Gastroesophageal sphincter (tissue), 3 donors: Measurements from ENCODE around the gene VPS33A.

ENCODE experiments used
- EP300 ChIP-seq: sonication (generic); formaldehyde crosslinking; IDR thresholded peaks from one replicate; pipeline ENCODE4 v1.6.1; 2017; ENCODE audit warnings: antibody characterized with exemption, mild to moderate bottlenecking
- TF ChIP-seq, protein P1 (sequence below), 4 experiments: fragments of 200-600 bp in 2 of 4; fragments of 450-650 bp in 2 of 4; sonication (generic) in 1 of 4; IDR thresholded peaks; one replicate each; pipeline ENCODE4 v1.5.1; 2017 to 2019; ENCODE audit warnings: antibody characterized with exemption in 4 of 4, mild to moderate bottlenecking in 2 of 4, moderate library complexity in 2 of 4

- TF ChIP-seq, protein P1, sequence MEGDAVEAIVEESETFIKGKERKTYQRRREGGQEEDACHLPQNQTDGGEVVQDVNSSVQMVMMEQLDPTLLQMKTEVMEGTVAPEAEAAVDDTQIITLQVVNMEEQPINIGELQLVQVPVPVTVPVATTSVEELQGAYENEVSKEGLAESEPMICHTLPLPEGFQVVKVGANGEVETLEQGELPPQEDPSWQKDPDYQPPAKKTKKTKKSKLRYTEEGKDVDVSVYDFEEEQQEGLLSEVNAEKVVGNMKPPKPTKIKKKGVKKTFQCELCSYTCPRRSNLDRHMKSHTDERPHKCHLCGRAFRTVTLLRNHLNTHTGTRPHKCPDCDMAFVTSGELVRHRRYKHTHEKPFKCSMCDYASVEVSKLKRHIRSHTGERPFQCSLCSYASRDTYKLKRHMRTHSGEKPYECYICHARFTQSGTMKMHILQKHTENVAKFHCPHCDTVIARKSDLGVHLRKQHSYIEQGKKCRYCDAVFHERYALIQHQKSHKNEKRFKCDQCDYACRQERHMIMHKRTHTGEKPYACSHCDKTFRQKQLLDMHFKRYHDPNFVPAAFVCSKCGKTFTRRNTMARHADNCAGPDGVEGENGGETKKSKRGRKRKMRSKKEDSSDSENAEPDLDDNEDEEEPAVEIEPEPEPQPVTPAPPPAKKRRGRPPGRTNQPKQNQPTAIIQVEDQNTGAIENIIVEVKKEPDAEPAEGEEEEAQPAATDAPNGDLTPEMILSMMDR (IDR thresholded peaks at IDR 0.05), result no peak
- TF ChIP-seq EP300, result no peak
Measured at GRCh38 chr12:122194804-122195203, 71.5 kb downstream of the VPS33A start.
